Endodermal cell (in vitro differentiated cells): ENCODE data around the gene PVALB. TPM values are rescaled to one million over a fixed set of nuclear protein-coding genes. Genes with fewer than 3 reads are reported as not detected.

Experiments used
- DNase-seq: peaks from one replicate; pipeline ENCODE4 v3.0.0-alpha.2; 2017
- H3K27ac ChIP-seq: 2 replicates; pipeline ENCODE4 v1.5.1; 2013; ENCODE audit warnings: mild to moderate bottlenecking, low read depth, low read length, moderate library complexity
- H3K27me3 ChIP-seq: 2 replicates; pipeline ENCODE4 v1.6.1; 2013; ENCODE audit warnings: mild to moderate bottlenecking, low read length, moderate library complexity; ENCODE audit not compliant: insufficient read depth, control insufficient read depth, poor library complexity, severe bottlenecking
- H3K36me3 ChIP-seq: 2 replicates; pipeline ENCODE4 v1.7.0; 2013; ENCODE audit warnings: mild to moderate bottlenecking, low read length, moderate library complexity; ENCODE audit not compliant: control insufficient read depth, insufficient read depth
- H3K4me1 ChIP-seq: one replicate; pipeline ENCODE4 v1.7.0; 2013; ENCODE audit warnings: low read length; ENCODE audit not compliant: control insufficient read depth, insufficient read depth
- H3K4me3 ChIP-seq: 2 replicates; pipeline ENCODE4 v1.5.1; 2013; ENCODE audit warnings: mild to moderate bottlenecking, low read length, moderate library complexity
- H3K9ac ChIP-seq: 2 replicates; pipeline ENCODE4 v1.6.1; 2013; ENCODE audit warnings: mild to moderate bottlenecking, low read length, moderate library complexity; ENCODE audit not compliant: poor library complexity, severe bottlenecking; ENCODE audit errors: extremely low read depth
- H3K9me3 ChIP-seq: 2 replicates; pipeline ENCODE4 v1.6.1; 2013; ENCODE audit warnings: mild to moderate bottlenecking, low read length, moderate library complexity; ENCODE audit not compliant: control insufficient read depth
- H3K27ac Mint-ChIP-seq: 2 replicates; pipeline ENCODE4 v1.8.0; 2020; ENCODE audit warnings: mixed read lengths
- H3K27me3 Mint-ChIP-seq: 2 replicates; pipeline ENCODE4 v1.8.0; 2021; ENCODE audit warnings: mild to moderate bottlenecking, mixed read lengths; ENCODE audit not compliant: insufficient read depth
- H3K36me3 Mint-ChIP-seq: 2 replicates; pipeline ENCODE4 v1.8.0; 2020; ENCODE audit warnings: low read depth, mixed read lengths
- H3K4me1 Mint-ChIP-seq: 2 replicates; pipeline ENCODE4 v1.8.0; 2020; ENCODE audit warnings: mixed read lengths
- H3K4me3 Mint-ChIP-seq: 2 replicates; pipeline ENCODE4 v1.8.0; 2020; ENCODE audit warnings: mild to moderate bottlenecking, moderate library complexity, mixed read lengths
- H3K9me3 Mint-ChIP-seq: 2 replicates; pipeline ENCODE4 v1.8.0; 2020; ENCODE audit warnings: mild to moderate bottlenecking, mixed read lengths
- CTCF ChIP-seq: fragments of 200-600 bp; sonication (generic); conservative IDR thresholded peaks from 2 replicates; pipeline ENCODE4 v1.5.0; 2021; ENCODE audit warnings: antibody characterized with exemption, mild to moderate bottlenecking
- WGBS, 2 experiments: methylation state at CpG; one replicate each; pipeline versions ENCODE4 v1.1.5 to v1.1.7; 2013; ENCODE audit warnings: missing lambda C conversion rate in 2 of 2, mixed read lengths in 1 of 2; ENCODE audit not compliant: insufficient coverage in 1 of 2, insufficient read length in 1 of 2; 5-methylcytosine and 5-hydroxymethylcytosine counted together
- total RNA-seq, 2 donors: library from RNA; stranded (reverse); fragmentation: NEBNext Ultra II Directional in 1 of 2; extraction: Animal tissue kit (Norgen Biotek cat#: 25700) in 1 of 2; gene quantifications; 2 replicates in 1 of 2; 3 replicates in 1 of 2; pipeline ENCODE4 v1.2.1, GENCODE V29; 2021

Gene PVALB
- total RNA-seq, 2 donors from 2014 or later = not detected

- Histone ChIP-seq H3K4me1 (no peaks in the 10 kb centered on the region), H3K9me3 (no peaks in the 10 kb centered on the region), H3K27me3 (no peaks in the 10 kb centered on the region), H3K27ac (no peak overlapping the region), H3K36me3 (no peaks in the 10 kb centered on the region), H3K4me3 (no peak overlapping the region), H3K9ac (no peak overlapping the region)
- H3K36me3 Mint-ChIP-seq = no peaks in the 10 kb centered on the region
- WGBS, 2 experiments = 74 to 79% methylated on average over 8 to 9 of the region's 9 CpGs
- no peak overlapping the region for H3K27ac Mint-ChIP-seq
- TF ChIP-seq CTCF = no peak
- no peaks in the 10 kb centered on the region for H3K9me3 Mint-ChIP-seq
- H3K4me1 Mint-ChIP-seq = no peaks in the 10 kb centered on the region
- peaks cover 5% of the 10 kb centered on the region for H3K27me3 Mint-ChIP-seq
- no peak for DNase-seq
- no peak overlapping the region for H3K4me3 Mint-ChIP-seq
These were observed 19.5 kb downstream of the PVALB start for GRCh38 chr22:36797374-36797773.

- WGBS, 2 experiments = 65 to 74% methylated on average over 3 to 7 of the region's 7 CpGs
- Histone ChIP-seq H3K9ac (no peak overlapping the region), H3K9me3 (no peaks in the 10 kb centered on the region), H3K4me3 (no peak overlapping the region), H3K4me1 (no peaks in the 10 kb centered on the region), H3K27ac (no peak overlapping the region), H3K27me3 (no peaks in the 10 kb centered on the region), H3K36me3 (no peaks in the 10 kb centered on the region)
- H3K4me3 Mint-ChIP-seq = no peak overlapping the region
- peaks cover 3% of the 10 kb centered on the region for H3K27me3 Mint-ChIP-seq
- H3K4me1 Mint-ChIP-seq = no peaks in the 10 kb centered on the region
- no peak for TF ChIP-seq CTCF
- no peaks in the 10 kb centered on the region for H3K36me3 Mint-ChIP-seq
- peak; percentile 69 for DNase-seq
- no peaks in the 10 kb centered on the region for H3K9me3 Mint-ChIP-seq
- no peak overlapping the region for H3K27ac Mint-ChIP-seq
These were observed 20.2 kb downstream of the PVALB start for GRCh38 chr22:36796552-36797175.

- peaks cover 3% of the 10 kb centered on the region for H3K4me1 Mint-ChIP-seq
These were observed 21.2 kb downstream of the PVALB start for GRCh38 chr22:36795633-36796032.

More at GRCh38 chr22:36795633-36796032, 21.2 kb downstream of the PVALB start:
- Histone ChIP-seq H3K36me3 (no peaks in the 10 kb centered on the region), H3K9ac (no peak overlapping the region), H3K27ac (no peak overlapping the region), H3K9me3 (no peaks in the 10 kb centered on the region), H3K27me3 (no peaks in the 10 kb centered on the region), H3K4me3 (no peak overlapping the region), H3K4me1 (no peaks in the 10 kb centered on the region)
- DNase-seq = no peak
- H3K4me3 Mint-ChIP-seq = no peak overlapping the region
- TF ChIP-seq CTCF = no peak
- no peak overlapping the region for H3K27ac Mint-ChIP-seq
- peaks cover 3% of the 10 kb centered on the region for H3K27me3 Mint-ChIP-seq
- H3K9me3 Mint-ChIP-seq = no peaks in the 10 kb centered on the region
- WGBS, 2 experiments = 92 to 94% methylated on average over 6 to 7 of the region's 7 CpGs
- no peaks in the 10 kb centered on the region for H3K36me3 Mint-ChIP-seq
